Stimulated activated naive CD4-positive, alpha-beta T cell treated with Interleukin-2 at 50 U/mL for 16 hours (primary cell): ENCODE measurements around the gene TNXB.
A peak's percentile ranks its signal among the peaks of the same experiment; 100 is the strongest.

ENCODE experiments used
- DNase-seq: peaks from one replicate; lab custom pipeline; 2025; lab: John Stamatoyannopoulos, UW

The TNXB gene

GRCh38 chr6:32139590-32139989, 30.5 kb upstream of the TNXB start:
- no peak for DNase-seq

- DNase-seq = no peak
Measured at GRCh38 chr6:32137454-32137853, 28.3 kb upstream of the TNXB start.

GRCh38 chr6:32133786-32134185, 24.6 kb upstream of the TNXB start:
- no peak for DNase-seq

- DNase-seq = no peak
Measured at GRCh38 chr6:32132110-32132509, 23.0 kb upstream of the TNXB start.

- DNase-seq = no peak
Measured at GRCh38 chr6:32131439-32131948, 22.4 kb upstream of the TNXB start.

GRCh38 chr6:32129297-32130088, 20.4 kb upstream of the TNXB start:
- no peak for DNase-seq

GRCh38 chr6:32128751-32129296, 19.7 kb upstream of the TNXB start:
- no peak for DNase-seq

- peak; percentile 98 for DNase-seq
Measured at GRCh38 chr6:32127717-32128592, 18.8 kb upstream of the TNXB start, which contains the start of gene ATF6B. ATF6B (minus strand) TSS chr6:32128246; CDS start chr6:32128207, 39 bp downstream.

- DNase-seq = no peak
Measured at GRCh38 chr6:32127409-32127716, 18.2 kb upstream of the TNXB start.

- DNase-seq = no peak
Measured at GRCh38 chr6:32126880-32127279, 17.7 kb upstream of the TNXB start.

- no peak for DNase-seq
Measured at GRCh38 chr6:32123681-32124080, 14.5 kb upstream of the TNXB start.

GRCh38 chr6:32120573-32121059, 11.5 kb upstream of the TNXB start:
- no peak for DNase-seq

- peak; percentile 43 for DNase-seq
Measured at GRCh38 chr6:32118782-32119628, 9.9 kb upstream of the TNXB start.

GRCh38 chr6:32117461-32117860, 8.3 kb upstream of the TNXB start:
- DNase-seq = no peak

GRCh38 chr6:32116674-32117073, 7.5 kb upstream of the TNXB start:
- DNase-seq = no peak

GRCh38 chr6:32115623-32116022, 6.5 kb upstream of the TNXB start:
- DNase-seq = no peak

- no peak for DNase-seq
Measured at GRCh38 chr6:32114796-32115195, 5.7 kb upstream of the TNXB start.

GRCh38 chr6:32113386-32114352, 4.5 kb upstream of the TNXB start:
- DNase-seq = no peak

- DNase-seq = no peak
Measured at GRCh38 chr6:32112431-32112980, 3.4 kb upstream of the TNXB start.

- DNase-seq = no peak
Measured at GRCh38 chr6:32111424-32112066, 2.4 kb upstream of the TNXB start.
